Measurements from ENCODE around the gene PIK3R5.

DNA sequence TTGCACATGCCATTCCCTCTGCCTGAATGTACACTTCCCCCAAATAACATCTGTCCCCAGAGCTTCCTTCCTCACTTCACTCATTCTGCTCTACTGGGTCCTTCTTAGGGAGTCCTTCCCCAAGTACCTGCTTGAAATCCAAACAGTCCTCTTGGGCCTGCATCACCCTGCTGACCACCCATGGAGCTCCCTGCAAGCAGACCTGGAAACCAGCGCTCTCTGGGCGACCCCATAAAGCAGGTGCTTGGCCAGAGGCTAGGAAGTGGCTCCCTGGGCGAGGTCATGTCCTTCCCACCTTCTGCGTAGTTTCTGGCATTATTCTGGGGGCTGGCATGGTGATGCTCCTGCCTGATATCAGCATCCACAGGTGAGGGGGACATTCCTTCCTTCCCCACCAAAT, 43.6 kb upstream of the PIK3R5 start:
- TF ChIP-seq, protein P1, sequence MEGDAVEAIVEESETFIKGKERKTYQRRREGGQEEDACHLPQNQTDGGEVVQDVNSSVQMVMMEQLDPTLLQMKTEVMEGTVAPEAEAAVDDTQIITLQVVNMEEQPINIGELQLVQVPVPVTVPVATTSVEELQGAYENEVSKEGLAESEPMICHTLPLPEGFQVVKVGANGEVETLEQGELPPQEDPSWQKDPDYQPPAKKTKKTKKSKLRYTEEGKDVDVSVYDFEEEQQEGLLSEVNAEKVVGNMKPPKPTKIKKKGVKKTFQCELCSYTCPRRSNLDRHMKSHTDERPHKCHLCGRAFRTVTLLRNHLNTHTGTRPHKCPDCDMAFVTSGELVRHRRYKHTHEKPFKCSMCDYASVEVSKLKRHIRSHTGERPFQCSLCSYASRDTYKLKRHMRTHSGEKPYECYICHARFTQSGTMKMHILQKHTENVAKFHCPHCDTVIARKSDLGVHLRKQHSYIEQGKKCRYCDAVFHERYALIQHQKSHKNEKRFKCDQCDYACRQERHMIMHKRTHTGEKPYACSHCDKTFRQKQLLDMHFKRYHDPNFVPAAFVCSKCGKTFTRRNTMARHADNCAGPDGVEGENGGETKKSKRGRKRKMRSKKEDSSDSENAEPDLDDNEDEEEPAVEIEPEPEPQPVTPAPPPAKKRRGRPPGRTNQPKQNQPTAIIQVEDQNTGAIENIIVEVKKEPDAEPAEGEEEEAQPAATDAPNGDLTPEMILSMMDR (conservative IDR thresholded peaks at IDR 0.05; ENCODE audit: low read length) = no peak
- no peak for TF ChIP-seq EZH2phosphoT487 (IDR thresholded peaks at IDR 0.05; ENCODE audit: borderline replicate concordance, low read depth, low read length)

Data from OCI-LY7 (cell line).